CD4-positive, alpha-beta T cell treated with Interleukin-15 for 1 hour (primary cell): ENCODE data around the gene SLC43A1.
"Not testable (repeated sequence)": the region's sequence is repeated elsewhere in the genome, so short reads cannot be mapped to it uniquely, and the experiment has no call there.

Experiments
- DNase-seq: peaks from one replicate; pipeline ENCODE4 v3.0.0-alpha.2; 2020

The SLC43A1 gene

GRCh38 chr11:57515332-57516060 is at the start of gene SLC43A1:
Gene SLC43A1, minus strand, starts transcription at chr11:57515702. Its CDS starts 1,591 bp downstream, at chr11:57514111.
- no peak for DNase-seq

- no peak for DNase-seq
These were observed 47.1 kb upstream of the SLC43A1 start for GRCh38 chr11:57562596-57562995.

DNA sequence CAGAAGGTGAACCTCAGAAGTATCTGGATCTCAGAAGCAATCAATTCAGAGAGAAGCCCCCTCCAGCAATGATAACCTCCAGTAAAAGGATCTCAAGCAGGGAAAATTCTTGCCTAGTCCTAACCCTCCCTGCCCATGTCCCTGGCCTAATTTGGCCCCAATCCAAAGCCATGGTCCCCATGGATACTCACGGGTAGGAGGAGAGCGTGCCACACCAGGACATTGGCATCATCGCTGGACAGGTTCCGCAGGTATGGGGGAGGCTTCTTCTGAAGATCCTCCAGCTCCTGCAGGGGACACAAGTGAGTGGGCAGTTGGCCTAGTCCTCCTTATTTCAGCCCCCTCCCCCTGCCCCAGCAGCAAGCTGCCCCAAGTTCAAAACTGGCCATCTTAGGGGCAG is 44.6 kb upstream of the SLC43A1 start:
- no peak for DNase-seq

DNA sequence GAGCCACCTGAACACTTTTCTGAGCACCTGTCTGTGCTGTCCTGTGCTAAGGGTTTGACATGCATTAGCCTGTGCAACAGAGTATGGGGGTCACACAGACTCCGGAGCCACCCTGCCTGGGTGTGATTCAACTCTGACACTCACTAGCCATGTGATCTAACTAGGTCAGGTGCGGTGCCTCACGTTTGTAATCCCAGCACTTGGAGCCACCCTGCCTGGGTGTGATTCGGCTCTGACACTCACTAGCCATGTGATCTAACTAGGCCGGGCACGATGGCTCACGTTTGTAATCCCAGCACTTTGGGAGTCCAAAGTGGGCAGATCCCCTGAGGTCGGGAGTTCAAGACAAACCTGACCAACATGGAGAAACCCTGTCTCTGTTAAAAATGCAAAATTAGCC is 40.5 kb upstream of the SLC43A1 start:
- DNase-seq, result no peak

DNA sequence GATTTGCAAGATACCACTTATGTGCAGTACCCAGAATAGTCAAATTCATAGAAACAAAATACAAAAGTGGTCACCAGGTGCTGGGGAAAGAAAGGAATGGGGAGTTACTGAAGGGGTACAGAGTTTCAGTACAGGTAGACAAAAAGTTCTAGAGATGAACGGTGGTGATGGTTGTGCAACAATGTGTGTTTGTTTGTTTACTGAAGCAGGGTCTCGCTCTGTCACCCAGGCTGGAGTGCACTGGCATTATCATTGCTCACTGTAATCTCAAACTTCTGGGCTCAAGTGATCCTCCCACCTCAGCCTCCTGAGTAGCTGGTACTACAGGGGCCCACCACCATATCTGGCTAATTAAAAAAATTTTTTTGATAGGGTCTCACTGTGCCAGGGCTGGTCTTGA is 39.9 kb upstream of the SLC43A1 start:
- no peak for DNase-seq

DNA sequence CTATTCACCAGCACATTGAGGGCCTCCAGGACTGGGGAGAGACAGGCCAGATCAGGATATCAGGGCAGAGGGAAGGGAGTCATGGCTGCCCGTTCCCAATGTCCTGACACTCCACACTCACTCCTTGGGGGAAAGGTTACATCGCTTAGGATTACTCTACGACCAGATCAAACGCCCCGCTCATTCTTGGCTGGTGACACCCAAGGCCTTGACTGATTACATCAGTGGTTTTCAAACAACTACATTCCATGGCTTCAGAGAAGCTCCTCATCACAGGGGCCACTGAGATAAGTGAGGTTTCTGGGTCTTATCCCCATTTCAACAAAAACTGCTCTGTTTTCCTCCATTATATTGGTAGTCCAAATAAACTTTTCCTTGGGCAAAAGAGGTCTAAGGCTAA is 37.0 kb upstream of the SLC43A1 start:
- no peak for DNase-seq

GRCh38 chr11:57551941-57552340 is 36.4 kb upstream of the SLC43A1 start:
- no peak for DNase-seq

GRCh38 chr11:57549983-57550382 is 34.5 kb upstream of the SLC43A1 start:
- no peak for DNase-seq

GRCh38 chr11:57547854-57548377 is 32.4 kb upstream of the SLC43A1 start:
- DNase-seq, result peak; percentile 37

DNA sequence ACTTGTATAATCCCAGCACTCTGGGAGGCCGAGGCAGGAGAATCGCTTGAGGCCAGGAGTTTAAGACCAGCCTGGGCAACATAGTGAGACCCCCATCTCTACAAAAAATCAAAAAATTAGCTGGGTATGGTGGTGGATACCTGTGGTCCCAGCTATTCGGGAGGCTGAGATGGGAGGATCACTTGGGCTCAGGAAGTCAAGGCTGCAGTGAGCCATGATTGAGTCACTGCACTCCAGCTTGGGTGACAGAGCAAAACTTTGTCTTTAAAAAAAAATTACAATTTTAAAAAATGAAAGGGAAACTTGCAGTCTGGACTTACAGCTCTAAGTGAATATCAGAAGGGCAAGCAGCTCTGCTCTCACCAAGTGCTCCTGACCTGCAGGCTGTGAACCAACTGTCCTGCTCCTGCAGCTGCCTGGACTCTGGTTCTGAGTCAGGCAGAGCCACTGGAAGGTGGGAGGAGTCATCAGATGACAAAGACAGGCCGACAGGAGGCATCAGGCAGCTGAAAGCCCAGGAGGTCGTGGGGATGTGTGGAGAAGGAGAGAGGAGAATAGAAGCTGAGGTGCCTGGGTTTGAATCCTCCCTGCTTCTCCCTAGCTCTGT is 31.5 kb upstream of the SLC43A1 start:
- no peak for DNase-seq

DNA sequence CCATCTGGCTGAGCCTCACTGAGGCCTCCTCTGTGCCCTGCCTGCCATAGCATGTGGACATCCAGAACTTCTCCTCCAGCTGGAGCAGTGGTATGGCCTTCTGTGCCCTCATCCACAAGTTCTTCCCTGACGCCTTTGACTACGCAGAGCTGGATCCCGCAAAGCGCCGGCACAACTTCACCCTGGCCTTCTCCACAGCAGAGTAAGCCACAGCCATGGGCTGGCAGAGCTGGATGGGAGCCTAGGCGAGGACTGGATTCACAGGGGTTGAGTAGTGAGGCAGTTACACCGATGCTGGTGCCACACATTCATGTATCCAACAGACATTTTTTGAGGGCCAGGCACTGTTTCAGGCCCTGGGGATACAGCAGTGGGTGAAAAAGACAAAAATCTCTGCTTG is 30.9 kb upstream of the SLC43A1 start:
- DNase-seq, result no peak

- no peak for DNase-seq
These were observed 30.4 kb upstream of the SLC43A1 start for GRCh38 chr11:57545883-57546282.

DNA sequence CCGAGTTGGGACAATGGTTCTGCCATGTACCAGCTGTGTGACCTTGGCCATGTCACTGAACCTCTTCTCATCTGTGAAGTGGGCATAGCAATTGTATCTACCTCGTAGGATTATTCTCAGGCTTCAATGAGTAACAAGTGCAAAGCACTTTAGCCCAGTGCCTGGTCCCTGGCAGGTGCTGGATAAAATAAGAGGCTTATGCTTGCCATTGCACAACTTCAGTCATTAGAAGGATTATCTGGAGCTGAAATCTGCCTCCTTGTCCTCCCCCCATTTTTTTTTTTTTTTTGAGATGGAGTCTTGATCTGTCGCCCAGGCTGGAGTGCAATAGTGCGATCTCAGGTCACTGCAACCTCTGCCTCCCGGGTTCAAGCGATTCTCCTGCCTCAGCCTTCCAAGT is 29.1 kb upstream of the SLC43A1 start:
- no peak for DNase-seq

- DNase-seq, result no peak
These were observed 28.1 kb upstream of the SLC43A1 start for GRCh38 chr11:57543593-57543992.

DNA sequence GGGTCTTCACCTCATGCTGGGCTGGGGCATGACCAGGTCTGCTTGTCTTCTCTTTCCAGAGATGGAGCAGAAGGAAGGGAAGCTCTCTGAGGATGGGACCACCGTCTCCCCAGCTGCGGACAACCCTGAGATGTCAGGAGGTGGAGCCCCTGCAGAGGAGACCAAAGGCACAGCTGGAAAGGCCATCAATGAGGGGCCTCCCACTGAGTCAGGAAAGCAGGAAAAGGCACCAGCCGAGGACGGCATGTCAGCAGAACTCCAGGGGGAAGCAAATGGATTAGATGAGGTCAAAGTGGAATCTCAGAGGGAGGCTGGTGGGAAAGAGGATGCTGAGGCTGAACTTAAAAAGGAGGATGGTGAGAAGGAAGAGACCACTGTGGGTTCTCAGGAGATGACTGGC is 27.1 kb upstream of the SLC43A1 start:
- DNase-seq, result no peak

DNA sequence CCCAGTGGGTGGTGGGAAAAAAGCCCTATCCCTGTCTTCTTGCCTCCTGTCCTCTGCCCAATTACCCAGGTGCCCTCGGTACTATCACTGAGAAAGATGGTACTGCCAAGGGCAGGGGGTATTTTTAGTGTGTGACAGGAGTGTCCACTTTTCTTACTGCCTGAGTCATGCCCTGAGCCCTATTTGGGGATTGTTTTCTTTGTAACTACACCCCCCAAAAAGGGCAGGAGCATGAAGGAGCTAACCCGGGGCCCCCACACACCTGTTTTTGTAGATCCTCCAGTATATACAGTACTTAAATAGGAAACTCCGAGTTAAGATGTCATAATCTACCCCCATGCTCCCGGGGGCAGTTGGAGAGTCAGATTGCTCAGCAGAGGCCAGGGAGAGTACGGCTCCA is 25.7 kb upstream of the SLC43A1 start:
- no peak for DNase-seq

- no peak for DNase-seq
These were observed 23.8 kb upstream of the SLC43A1 start for GRCh38 chr11:57539342-57539741.

DNA sequence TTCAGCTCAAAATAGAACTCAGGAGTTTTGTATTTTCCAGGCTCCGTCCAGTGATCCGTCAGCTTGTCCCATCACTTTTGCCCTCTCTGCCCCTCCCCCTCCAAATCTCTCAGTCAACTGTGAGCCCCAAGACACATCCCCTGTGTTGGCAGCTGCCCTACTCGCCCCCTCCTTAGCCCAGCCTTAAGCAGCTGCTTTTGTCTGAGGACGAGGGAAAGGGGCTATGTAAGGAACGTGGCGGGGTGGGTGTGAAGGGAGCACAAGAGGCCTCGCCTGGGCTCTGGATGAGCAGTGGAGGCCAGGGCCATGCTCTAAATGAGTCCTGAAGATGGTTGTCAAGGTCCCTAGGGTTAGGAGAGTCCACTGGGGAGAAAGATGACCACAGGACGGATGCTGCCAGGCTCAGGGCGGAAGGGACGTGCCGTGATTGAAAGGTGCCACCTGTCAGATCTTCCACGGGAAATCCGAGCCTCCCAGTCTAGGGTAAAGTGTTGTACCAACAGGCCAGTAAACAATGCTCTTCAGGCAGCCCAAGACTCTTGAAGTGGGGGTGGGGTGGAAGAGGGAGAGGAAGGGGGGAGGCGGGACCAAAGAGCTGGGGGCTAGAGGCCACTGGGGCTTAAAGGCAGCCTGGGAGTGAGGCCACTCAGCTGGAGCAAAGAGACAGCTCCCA is 21.6 kb upstream of the SLC43A1 start, which contains the start of gene SMTNL1:
Gene SMTNL1, plus strand, starts transcription at position 649 of the 673 bp plus-strand sequence. CDS start 5,048 bp downstream, outside the sequence.
- DNase-seq, result no peak

- not testable (repeated sequence) for DNase-seq
These were observed 18.9 kb upstream of the SLC43A1 start for GRCh38 chr11:57534449-57534848.

GRCh38 chr11:57530596-57531507 is 15.3 kb upstream of the SLC43A1 start, which contains the start of gene TIMM10:
Gene TIMM10, minus strand, starts transcription at chr11:57530754. Its CDS starts 565 bp downstream, at chr11:57530189.
- DNase-seq, result peak; percentile 98

DNA sequence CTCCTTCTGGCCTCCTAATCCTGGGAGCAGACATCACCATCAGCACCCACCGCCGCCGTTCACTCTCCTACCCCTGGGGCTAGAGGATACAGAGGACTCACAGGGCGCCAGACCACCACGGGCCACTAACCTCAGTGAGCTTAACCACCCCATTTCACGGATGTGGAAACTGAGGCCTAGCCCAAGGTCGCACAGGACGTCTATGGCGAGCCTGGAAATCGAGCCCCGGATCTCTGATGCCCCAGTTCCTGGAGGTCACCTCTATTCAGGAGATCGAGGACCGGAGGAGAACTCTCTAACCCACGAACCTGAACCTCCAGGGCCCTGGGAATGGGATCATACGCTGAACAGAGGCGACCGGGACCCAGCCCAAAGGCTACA is 14.7 kb upstream of the SLC43A1 start:
- no peak for DNase-seq

- no peak for DNase-seq
These were observed 13.5 kb upstream of the SLC43A1 start for GRCh38 chr11:57529012-57529411.
